OCI-LY1 (cell line): ENCODE data around the gene OR10G4.

Source experiments
- CTCF ChIP-seq: fragments of 200-600 bp; sonication (generic), shearing (Covaris generic); IDR thresholded peaks from 2 replicates; pipeline ENCODE4 v1.5.1; 2017; ENCODE audit warnings: mild to moderate bottlenecking, antibody characterized with exemption, low read length, moderate library complexity, mixed read lengths
- EZH2 ChIP-seq: fragments of 200-600 bp; sonication (generic), shearing (Covaris generic); IDR thresholded peaks from 2 replicates; pipeline ENCODE4 v1.8.0; 2017; ENCODE audit warnings: borderline replicate concordance, mixed run types, mild to moderate bottlenecking, antibody characterized with exemption, low read length, moderate library complexity, mixed read lengths

GRCh38 chr11:124012697-124013096, at the start of gene OR10G4:
- TF ChIP-seq CTCF: no peak
- TF ChIP-seq EZH2: no peak
